ENCODE results near the gene C19orf44.

Gene C19orf44

DNA sequence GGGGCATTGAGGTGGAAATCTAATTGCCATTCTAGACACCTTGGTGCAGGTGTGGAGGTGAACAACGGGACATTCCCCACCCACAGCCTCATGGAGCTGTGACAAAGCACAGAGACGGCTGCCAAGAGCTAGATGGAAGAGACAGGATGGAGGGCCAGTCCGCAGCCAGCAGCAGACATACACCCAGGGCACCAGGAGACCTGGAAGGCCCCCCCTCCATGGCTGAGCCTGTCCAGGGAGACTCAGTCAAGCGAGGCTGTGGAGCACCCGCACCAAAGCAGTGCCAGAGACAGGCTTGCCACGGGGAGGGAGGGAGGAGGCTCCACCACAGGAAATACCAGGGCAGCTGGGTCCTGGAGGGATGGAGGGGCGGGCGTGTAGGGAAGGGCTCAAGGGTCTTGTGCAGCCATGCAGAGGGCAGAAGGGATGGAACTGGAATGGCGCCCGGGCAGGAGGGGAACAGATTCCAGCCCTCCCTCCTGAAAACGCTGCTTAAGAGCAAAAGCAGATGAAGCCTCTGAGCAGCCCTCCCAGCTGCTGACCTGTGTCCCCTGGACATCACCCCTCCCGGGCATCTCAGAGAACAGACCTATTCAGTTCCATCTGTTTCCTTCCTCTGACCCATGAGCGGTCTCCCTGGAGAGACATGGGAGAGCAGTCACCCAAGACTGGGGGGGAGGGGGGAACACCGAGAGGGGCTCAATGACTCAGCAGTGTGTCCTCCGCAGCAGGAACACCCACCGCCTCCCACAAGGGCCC lies 38.8 kb upstream of the C19orf44 start:
- no peak for TF ChIP-seq CTCF (IDR thresholded peaks at IDR 0.05)

- TF ChIP-seq CTCF (IDR thresholded peaks at IDR 0.05), result no peak
These were observed 38.3 kb upstream of the C19orf44 start for GRCh38 chr19:16457954-16458331.

DNA sequence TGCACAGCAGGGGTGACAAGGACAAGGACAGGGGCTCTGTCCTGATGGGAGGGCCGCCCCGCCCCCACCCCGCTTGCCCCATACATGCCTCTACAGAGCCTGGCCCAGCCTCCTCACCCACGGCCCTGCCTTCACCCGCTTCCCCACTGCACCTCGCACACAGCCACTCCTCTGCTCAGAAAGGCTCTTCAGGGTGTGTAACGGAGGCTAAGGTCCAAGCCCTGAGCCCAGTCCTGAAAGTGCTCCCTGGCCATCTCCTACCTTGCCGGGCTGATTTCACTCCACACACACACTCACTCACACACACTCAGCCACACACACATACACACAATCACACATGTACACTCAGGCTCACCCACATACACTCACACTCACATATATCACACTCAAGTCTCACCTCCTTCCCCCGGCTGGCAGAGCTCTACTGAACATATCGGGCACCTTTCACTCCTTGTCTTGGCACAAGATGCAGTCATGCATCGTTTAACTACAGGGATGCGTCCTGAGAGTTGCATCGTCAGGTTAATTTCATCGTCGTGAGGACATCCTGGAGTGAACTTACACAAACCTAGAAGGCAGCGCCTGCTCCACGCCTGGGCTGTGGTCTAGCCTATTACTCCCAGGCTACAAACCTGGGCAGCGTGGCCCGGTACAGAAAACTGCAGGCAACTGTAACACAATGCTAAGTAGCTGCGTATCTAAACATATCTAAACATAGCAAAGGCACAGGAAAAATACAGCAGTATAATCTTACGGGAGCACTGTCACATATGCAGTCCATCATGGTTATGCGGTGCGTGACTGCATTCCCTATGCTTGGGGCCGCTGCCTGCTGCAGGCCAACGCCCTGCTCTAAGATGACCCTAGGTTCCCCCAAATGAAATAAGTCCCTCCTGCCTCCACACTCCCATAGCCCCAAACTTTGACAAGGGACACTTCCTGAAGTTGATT lies 37.5 kb upstream of the C19orf44 start:
- TF ChIP-seq CTCF (IDR thresholded peaks at IDR 0.05), result no peak

DNA sequence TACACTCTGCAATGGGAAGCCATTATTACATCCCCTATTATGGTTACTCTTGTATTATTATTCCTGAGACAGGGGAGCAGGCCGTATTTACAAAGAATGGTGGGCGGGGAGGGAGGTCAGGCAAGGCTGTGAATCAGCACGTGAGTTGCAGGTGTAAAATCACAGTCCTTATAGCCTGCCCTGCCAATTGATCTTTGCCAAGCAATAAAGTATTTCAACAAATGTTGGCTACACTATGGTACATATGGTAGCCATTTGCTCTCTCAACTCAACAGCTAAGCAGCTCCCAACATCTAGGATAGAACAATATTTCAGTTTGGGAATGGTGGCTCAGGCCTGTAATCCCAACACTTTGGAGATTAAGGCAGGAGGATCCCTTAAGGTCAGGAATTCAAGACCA lies 36.5 kb upstream of the C19orf44 start:
- no peak for TF ChIP-seq CTCF (IDR thresholded peaks at IDR 0.05)

GRCh38 chr19:16460454-16460853 lies 35.7 kb upstream of the C19orf44 start:
- no peak for TF ChIP-seq CTCF (IDR thresholded peaks at IDR 0.05)

DNA sequence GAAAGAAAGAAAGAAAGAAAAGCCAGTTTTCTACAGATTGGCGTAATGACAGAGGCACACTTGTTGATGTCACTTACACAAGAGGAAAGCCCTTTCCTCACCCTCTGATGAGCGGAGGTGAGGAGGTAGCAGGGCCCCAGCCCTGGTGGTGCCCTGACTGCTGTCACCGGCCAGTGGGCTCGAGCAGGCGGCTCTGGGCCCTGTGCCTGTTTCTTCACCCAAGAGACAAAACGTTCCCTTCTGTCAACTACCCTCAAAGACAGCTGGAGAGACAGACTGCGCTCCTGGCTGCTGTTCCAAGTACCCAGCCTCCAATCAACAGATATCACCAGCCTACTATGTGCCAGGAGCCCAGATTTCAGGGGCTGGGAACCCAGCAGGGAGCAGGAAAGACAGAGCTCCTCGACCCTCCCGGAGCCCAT lies 34.6 kb upstream of the C19orf44 start:
- TF ChIP-seq CTCF (IDR thresholded peaks at IDR 0.05), result no peak

DNA sequence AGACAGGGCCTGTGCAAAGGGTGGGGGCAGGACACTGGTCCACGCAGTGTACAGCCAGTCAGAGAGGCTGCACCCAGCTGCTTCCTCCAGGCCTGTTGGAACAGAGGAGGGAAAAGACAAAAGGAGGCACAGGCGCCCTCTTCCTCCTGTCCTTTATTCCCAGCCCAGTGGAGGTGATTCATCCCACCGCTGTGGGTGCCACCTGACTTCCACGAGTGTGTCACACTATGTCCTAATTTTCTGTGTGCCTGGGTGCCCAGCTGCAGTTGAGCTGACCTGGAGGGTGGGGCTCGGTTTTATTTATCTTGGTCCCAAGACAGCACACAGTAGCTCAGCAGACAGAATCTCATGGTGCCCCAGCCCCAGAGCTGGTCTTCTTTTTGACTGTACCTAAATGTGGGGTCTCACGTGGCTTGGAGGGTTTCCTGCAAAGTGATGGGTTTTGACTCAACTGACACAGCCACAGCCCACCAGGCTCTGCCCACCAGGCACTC lies 33.4 kb upstream of the C19orf44 start:
- TF ChIP-seq CTCF (IDR thresholded peaks at IDR 0.05), result no peak

All from LNCAP (cell line).